Psoas muscle (tissue), 8 donors: ENCODE data around the gene TBCK. TPM values are rescaled to one million over a fixed set of nuclear protein-coding genes. Genes with fewer than 3 reads are reported as not detected.
"Not testable (repeated sequence)": the region's sequence is repeated elsewhere in the genome, so short reads cannot be mapped to it uniquely, and the experiment has no call there.

ENCODE experiments used
- ATAC-seq, 4 donors: fragments of 200-7000 bp; cut with Tn5 transposase; one replicate each; pipeline ENCODE4 v1.9.1; 2020; ENCODE audit warnings: moderate library complexity in 3 of 4, mild to moderate bottlenecking in 2 of 4
- DNase-seq, 2 donors: peaks; one replicate each; pipeline ENCODE4 v3.0.0-alpha.2; 2020
- H3K27ac ChIP-seq: fragments of 200-600 bp; one replicate; pipeline ENCODE4 v1.8.0; 2022
- H3K27me3 ChIP-seq, 3 donors: fragments of 200-600 bp in 1 of 3; one replicate each; pipeline versions ENCODE4 v1.6.1 to v1.8.0; 2013 to 2022; ENCODE audit warnings: low read length in 2 of 3, mild to moderate bottlenecking in 2 of 3, moderate library complexity in 1 of 3; ENCODE audit not compliant: insufficient read depth in 3 of 3
- H3K36me3 ChIP-seq, 2 donors: fragments of 200-600 bp in 1 of 2; one replicate each; pipeline versions ENCODE4 v1.6.1 to v1.8.0; 2013 to 2022; ENCODE audit warnings: low read depth in 1 of 2, mild to moderate bottlenecking in 1 of 2, moderate library complexity in 1 of 2; ENCODE audit not compliant: insufficient read depth in 1 of 2
- H3K4me1 ChIP-seq: fragments of 200-600 bp; one replicate; pipeline ENCODE4 v1.8.0; 2022
- H3K4me3 ChIP-seq: fragments of 200-600 bp; one replicate; pipeline ENCODE4 v1.8.0; 2022; ENCODE audit warnings: mild to moderate bottlenecking
- H3K9me3 ChIP-seq: fragments of 200-600 bp; one replicate; pipeline ENCODE4 v1.8.0; 2022
- CTCF ChIP-seq: fragments of 200-600 bp; IDR thresholded peaks from one replicate; pipeline ENCODE4 v1.8.0; 2022; ENCODE audit warnings: antibody characterized with exemption
- WGBS, 3 donors: extraction: QIAGEN DNeasy Blood & Tissue Kit; methylation state at CpG; one replicate each; pipeline versions ENCODE4 v1.1.6 to v1.1.7; 2013; 5-methylcytosine and 5-hydroxymethylcytosine counted together
- intact Hi-C, 2 donors: fragments of 100-400 bp; cut with DNase I; formaldehyde crosslinking; loops; one replicate each; pipeline versions ENCODE4 v1.11.0 to v1.14.2; 2022
- polyA plus RNA-seq, 3 donors: library from polyadenylated mRNA; stranded (reverse); fragments of 200-250 nt; gene quantifications; one replicate each; pipeline ENCODE4 v1.2.3, GENCODE V29; 2013
- total RNA-seq, 4 donors: library from RNA; stranded (reverse); fragmentation: NEBNext Ultra II Directional in 2 of 4; extraction: Animal tissue kit (Norgen Biotek cat#: 25700) in 2 of 4; gene quantifications; one replicate each; pipeline versions ENCODE4 v1.2.1 to v1.2.4, GENCODE V29; 2021 to 2023
- donor health status: healthy with polysubstance abuse.
- donor health status: DM: no; HTN: no; CAD: no; lungs with moderate emphysema.
- donor health status: Bipolar disorder and iron deficiency.
- donor health status: healthy.
- donor health status: DM: yes; HTN: yes; CAD: no.
- donor health status: DM: no; HTN: no; CAD: no.
- donor health status: DM: no; HTN: no; CAD: no.
- donor health status: DM: yes; HTN: yes; CAD: no.

The TBCK gene
- total and polyA plus RNA-seq, 7 donors: 1.9 to 16.8 (median 9.7) TPM

GRCh38 chr4:106132045-106132444 is 184.0 kb downstream of the TBCK start:
- H3K4me1 ChIP-seq: no peaks in the 10 kb centered on the region
- no peaks in the 10 kb centered on the region for H3K36me3 ChIP-seq
- DNase-seq (no peak), ATAC-seq (no peak)
- H3K9me3 ChIP-seq: no peaks in the 10 kb centered on the region
- intact Hi-C loops: no loop called here
- no peaks in the 10 kb centered on the region for H3K27me3 ChIP-seq
- H3K27ac ChIP-seq: no peak overlapping the region
- TF ChIP-seq CTCF: no peak
- H3K4me3 ChIP-seq: no peak overlapping the region

DNA sequence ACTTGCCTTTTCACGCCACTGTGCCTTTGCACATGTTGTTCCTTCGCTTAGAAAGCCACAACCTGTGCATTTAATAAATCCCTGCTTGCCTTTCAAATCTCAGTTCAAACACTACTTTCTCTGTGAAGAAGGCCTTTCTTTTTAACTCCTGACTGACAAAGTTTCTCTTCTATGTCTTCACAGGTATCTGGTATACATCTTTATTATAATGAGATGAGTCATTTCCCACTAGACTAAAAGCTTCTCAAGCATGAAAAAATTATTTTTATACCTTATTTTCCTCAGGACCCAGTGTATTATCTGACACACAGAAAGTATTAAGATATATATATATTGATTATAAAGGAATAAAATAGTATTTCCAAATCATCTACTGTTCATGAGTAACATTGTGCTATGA is 189.9 kb downstream of the TBCK start:
- intact Hi-C loops: no loop called here
- Histone ChIP-seq H3K4me1 (no peaks in the 10 kb centered on the region), H3K27me3 (no peaks in the 10 kb centered on the region), H3K36me3 (no peaks in the 10 kb centered on the region), H3K4me3 (no peak overlapping the region), H3K9me3 (no peaks in the 10 kb centered on the region), H3K27ac (no peak overlapping the region)
- DNase-seq: no peak
- 97 to 99% (median 98%) methylated on average over 2 of the region's 2 CpGs for WGBS, 3 donors
- TF ChIP-seq CTCF: no peak
- no peak for ATAC-seq

- intact Hi-C loops, H3K9me3 ChIP-seq, DNase-seq, ATAC-seq, H3K4me1 ChIP-seq, H3K27me3 ChIP-seq, H3K4me3 ChIP-seq, H3K27ac ChIP-seq: not testable (repeated sequence)
- WGBS, 3 donors: 96 to 98% (median 96%) methylated on average over 25 of the region's 28 CpGs
- peaks cover 0 to 13% of the 10 kb centered on the region in 2 donors for H3K36me3 ChIP-seq
Observed at GRCh38 chr4:106119949-106120555, 196.0 kb downstream of the TBCK start.

- peaks cover 4 to 29% of the 10 kb centered on the region in 2 donors for H3K36me3 ChIP-seq
- 95 to 97% (median 95%) methylated on average over 2 of the region's 2 CpGs for WGBS, 3 donors
- no peak for TF ChIP-seq CTCF
- intact Hi-C loops: no loop called here
- H3K27ac ChIP-seq: no peak overlapping the region
- DNase-seq (no peak), ATAC-seq (no peak)
- no peak overlapping the region for H3K4me3 ChIP-seq
- H3K4me1 ChIP-seq: no peaks in the 10 kb centered on the region
- peaks cover 12% of the 10 kb centered on the region for H3K9me3 ChIP-seq
- no peaks in the 10 kb centered on the region for H3K27me3 ChIP-seq
Observed at GRCh38 chr4:106116025-106116424, 200.0 kb downstream of the TBCK start.

- Histone ChIP-seq H3K4me3 (no peak overlapping the region), H3K27ac (no peak overlapping the region), H3K36me3 (peaks cover 4 to 29% of the 10 kb centered on the region in 2 donors), H3K27me3 (no peaks in the 10 kb centered on the region), H3K9me3 (peaks cover 27% of the 10 kb centered on the region), H3K4me1 (no peaks in the 10 kb centered on the region)
- TF ChIP-seq CTCF: no peak
- ATAC-seq (no peak), DNase-seq (no peak)
- WGBS, 3 donors: 94 to 99% (median 96%) methylated on average over 8 of the region's 8 CpGs
- intact Hi-C loops: no loop called here
Observed at GRCh38 chr4:106114270-106114669, 201.7 kb downstream of the TBCK start.

- peaks cover 28% of the 10 kb centered on the region for H3K9me3 ChIP-seq
- H3K27me3 ChIP-seq: not testable (repeated sequence)
Observed at GRCh38 chr4:106111778-106112469, 204.1 kb downstream of the TBCK start.

More at GRCh38 chr4:106111778-106112469, 204.1 kb downstream of the TBCK start:
- peaks cover 4 to 29% of the 10 kb centered on the region in 2 donors for H3K36me3 ChIP-seq
- H3K4me1 ChIP-seq, intact Hi-C loops, DNase-seq, H3K27ac ChIP-seq, H3K4me3 ChIP-seq, ATAC-seq: not testable (repeated sequence)
- WGBS, 3 donors: 99 to 100% (median 99%) methylated on average over 2 of the region's 2 CpGs
